ENCODE measurements around the gene CBLB. TPM values are rescaled to one million over a fixed set of nuclear protein-coding genes. Genes with fewer than 3 reads are reported as not detected.
A peak's percentile ranks its signal among the peaks of the same experiment; 100 is the strongest.
"Not testable (repeated sequence)": the region's sequence is repeated elsewhere in the genome, so short reads cannot be mapped to it uniquely, and the experiment has no call there.

Gene CBLB
- polyA plus RNA-seq, 2 of the 4 experiments (the other 2 are of a cell fraction): 6.8 to 16.2 TPM

GRCh38 chr3:105730801-105731354 is 137.9 kb downstream of the CBLB start:
- H3K4me2 ChIP-seq: no peak overlapping the region
- no peak for ATAC-seq
- DNase-seq (ENCODE audit: low read depth in 1 of 2, low spot score in 1 of 2): no peak
- no peak overlapping the region for H3K27ac ChIP-seq
- FAIRE-seq: no peak
- POLR2A ChIA-PET: no interaction called here
- TF ChIP-seq TP53 (CRISPR knock-in tag; IDR thresholded peaks at IDR 0.05) (no peak), FOSL2 (IDR thresholded peaks at IDR 0.05) (no peak), FOSL2 (CRISPR knock-in tag; IDR thresholded peaks at IDR 0.05) (no peak), CBX8 (IDR thresholded peaks at IDR 0.05) (no peak), HOXB13 (CRISPR knock-in tag; IDR thresholded peaks at IDR 0.05; ENCODE audit: low read depth) (no peak), REST (IDR thresholded peaks at IDR 0.05) (no peak), TFCP2L1 (CRISPR knock-in tag; IDR thresholded peaks at IDR 0.05) (no peak), SMC3 (IDR thresholded peaks at IDR 0.05) (no peak), ZC3H11A (IDR thresholded peaks at IDR 0.05) (no peak), BHLHE40 (IDR thresholded peaks at IDR 0.05; ENCODE audit: low read depth, low read length) (no peak), NPAS2 (CRISPR knock-in tag; IDR thresholded peaks at IDR 0.05; ENCODE audit: borderline replicate concordance) (no peak), MYC (IDR thresholded peaks at IDR 0.05; ENCODE audit: borderline replicate concordance, low read length) (no peak), SREBF2 (IDR thresholded peaks at IDR 0.05) (no peak), EHF (CRISPR knock-in tag; IDR thresholded peaks at IDR 0.05) (no peak), ESRRA (IDR thresholded peaks at IDR 0.05; ENCODE audit: borderline replicate concordance, low read length) (no peak), JUN (IDR thresholded peaks at IDR 0.05) (no peak), EHMT2 (IDR thresholded peaks at IDR 0.05; ENCODE audit: low read depth) (no peak), RNF2 (IDR thresholded peaks at IDR 0.05; ENCODE audit: borderline replicate concordance, low read depth) (no peak)
- TF ChIP-seq, protein P1, sequence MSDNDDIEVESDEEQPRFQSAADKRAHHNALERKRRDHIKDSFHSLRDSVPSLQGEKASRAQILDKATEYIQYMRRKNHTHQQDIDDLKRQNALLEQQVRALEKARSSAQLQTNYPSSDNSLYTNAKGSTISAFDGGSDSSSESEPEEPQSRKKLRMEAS (IDR thresholded peaks at IDR 0.05): no peak
- CTCF ChIA-PET: no interaction called here
- H3K9me3 ChIP-seq: no peaks in the 10 kb centered on the region
- H3K4me3 ChIP-seq: no peak overlapping the region
- no peaks in the 10 kb centered on the region for H3K4me1 ChIP-seq

- ATAC-seq: no peak
- TF ChIP-seq EP300 (IDR thresholded peaks at IDR 0.05): no peak
- TF ChIP-seq NPAS2 (CRISPR knock-in tag; IDR thresholded peaks at IDR 0.05; ENCODE audit: borderline replicate concordance): no peak
These were observed 139.1 kb downstream of the CBLB start for GRCh38 chr3:105729667-105730066.

DNA sequence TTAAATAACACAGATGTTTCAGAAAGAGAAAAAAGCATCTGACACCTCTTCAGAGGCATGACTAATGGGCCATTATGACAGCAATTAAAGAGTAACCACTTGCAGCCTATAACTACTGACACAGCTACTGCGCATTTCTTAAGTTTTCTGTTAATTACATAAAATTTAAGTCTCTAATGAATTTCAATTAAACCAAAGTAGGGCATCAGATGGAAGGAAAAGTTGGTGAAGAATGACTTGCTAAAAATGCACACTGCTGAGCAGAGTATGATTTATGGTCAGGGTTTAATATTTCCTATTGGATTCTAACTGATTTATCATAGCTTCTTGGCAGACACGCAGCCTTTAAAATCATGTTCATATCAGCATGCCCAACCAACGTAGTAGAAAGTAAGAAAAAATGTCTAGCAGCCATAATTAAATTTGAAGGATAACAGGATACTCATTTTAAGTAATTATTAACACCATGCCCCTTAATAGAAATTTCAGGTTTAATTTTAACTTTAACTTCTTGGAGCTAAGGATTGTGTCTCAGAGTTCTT is 140.0 kb downstream of the CBLB start:
- DNase-seq (ENCODE audit: low read depth in 1 of 2, low spot score in 1 of 2) (no peak), FAIRE-seq (no peak), ATAC-seq (no peak)
- Histone ChIP-seq H3K4me3 (no peak overlapping the region), H3K9me3 (no peaks in the 10 kb centered on the region), H3K4me1 (no peaks in the 10 kb centered on the region), H3K4me2 (no peak overlapping the region), H3K27ac (no peak overlapping the region)
- ChIA-PET CTCF (interaction anchor here (1.3 kb wide), 1 partner anchor 11 kb away, joined by 4 read pairs; no protein-coding TSS in a partner anchor), POLR2A (no interaction called here)
- TF ChIP-seq NFE2L2 (conservative IDR thresholded peaks at IDR 0.05; ENCODE audit: low read length) (peak; percentile 33; the same call in 1 of the 2 replicates), CHD2 (IDR thresholded peaks at IDR 0.05; ENCODE audit: low read length, partially characterized antibody) (no peak)
- WGBS (ENCODE audit: missing lambda C conversion rate): 57% methylated on average over 3 of the region's 3 CpGs

More at GRCh38 chr3:105729667-105730066, 139.1 kb downstream of the CBLB start:
- Histone ChIP-seq H3K4me3 (no peak overlapping the region), H3K27ac (no peak overlapping the region), H3K4me2 (no peak overlapping the region), H3K4me1 (no peaks in the 10 kb centered on the region), H3K9me3 (no peaks in the 10 kb centered on the region)
- CTCF ChIA-PET: interaction anchor here (1.3 kb wide), 1 partner anchor 10 kb away, joined by 4 read pairs; no protein-coding TSS in a partner anchor
- POLR2A ChIA-PET: no interaction called here
- WGBS (ENCODE audit: missing lambda C conversion rate): 92% methylated on average over 3 of the region's 3 CpGs
- no peak for DNase-seq (ENCODE audit: low read depth in 1 of 2, low spot score in 1 of 2)
- no peak for FAIRE-seq

DNA sequence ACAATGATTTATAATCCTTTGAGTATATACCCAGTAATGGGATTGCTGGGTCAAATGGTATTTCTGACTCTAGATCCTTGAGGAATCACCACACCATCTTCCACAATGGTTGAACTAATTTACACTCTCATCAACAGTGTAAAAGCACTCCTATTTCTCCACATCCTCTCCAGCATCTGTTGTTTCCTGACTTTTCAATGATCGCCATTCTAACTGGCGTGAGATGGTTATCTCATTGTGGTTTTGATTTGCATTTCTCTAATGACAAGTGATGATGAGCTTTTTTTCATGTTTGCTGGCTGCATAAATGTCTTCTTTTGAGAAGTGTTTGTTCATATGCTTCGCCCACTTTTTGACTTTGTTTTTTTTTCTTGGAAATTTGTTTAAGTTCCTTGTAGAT is 141.8 kb downstream of the CBLB start:
- H3K27ac ChIP-seq: not testable (repeated sequence)

More for the DNA sequence above, 141.8 kb downstream of the CBLB start:
- ATAC-seq; DNase-seq (ENCODE audit: low read depth in 1 of 2, low spot score in 1 of 2); H3K9me3 ChIP-seq; POLR2A ChIA-PET; H3K4me2 ChIP-seq; H3K4me1 ChIP-seq; FAIRE-seq; H3K4me3 ChIP-seq: not testable (repeated sequence)
- CTCF ChIA-PET: interaction anchor here (1.2 kb wide), 1 partner anchor 882 kb away, joined by 3 read pairs; no protein-coding TSS in a partner anchor
- 93% methylated on average over 3 of the region's 3 CpGs for WGBS (ENCODE audit: missing lambda C conversion rate)

All from A549 (cell line).